ENCODE data around the gene NUAK1.
"Not testable (repeated sequence)": the region's sequence is repeated elsewhere in the genome, so short reads cannot be mapped to it uniquely, and the experiment has no call there.

NUAK1 gene

DNA sequence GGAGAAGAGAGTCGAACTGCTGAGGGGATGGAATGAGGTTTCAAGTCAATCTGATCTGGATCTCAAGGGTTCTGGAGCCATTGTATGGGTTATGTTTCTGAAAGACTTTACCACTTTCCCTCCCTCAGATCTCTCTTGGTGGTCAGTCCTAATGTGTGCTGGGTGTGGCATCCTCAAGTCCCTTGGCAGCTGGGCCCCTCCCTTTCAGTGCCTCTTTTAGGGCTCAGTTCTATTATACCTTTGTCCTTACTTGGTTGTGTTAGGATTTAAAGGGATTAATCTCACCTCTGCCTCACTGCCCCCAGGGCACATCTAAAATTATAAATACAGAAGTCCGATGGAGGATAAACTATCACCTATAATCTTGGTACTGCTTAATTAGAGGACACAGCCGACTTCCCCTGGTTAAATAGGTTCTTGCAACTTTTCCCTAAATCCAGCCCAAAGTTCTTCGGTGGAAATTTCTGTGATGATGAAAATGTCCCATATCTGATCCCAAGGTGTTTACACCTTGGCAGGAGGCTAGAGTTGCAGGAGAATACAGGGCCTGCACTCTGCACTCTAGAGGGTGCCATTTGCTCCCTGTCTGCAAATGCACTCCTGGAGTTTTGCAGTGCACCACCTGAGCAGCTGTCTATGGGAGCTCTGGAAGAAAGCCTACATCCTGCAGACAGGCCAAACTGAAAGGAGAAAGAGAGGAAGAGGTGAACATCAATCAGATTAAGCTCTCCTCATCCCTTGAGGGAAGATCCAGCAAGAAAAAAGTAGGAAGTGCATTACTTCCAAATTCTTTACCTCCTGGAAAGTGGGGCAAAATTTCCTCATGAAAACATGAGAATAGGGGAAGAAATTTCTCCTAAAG, 106.8 kb downstream of the NUAK1 start:
- no peak for DNase-seq (ENCODE audit: low read depth)

GRCh38 chr12:106030210-106031071, 108.3 kb downstream of the NUAK1 start:
- DNase-seq (ENCODE audit: low read depth), result no peak

DNA sequence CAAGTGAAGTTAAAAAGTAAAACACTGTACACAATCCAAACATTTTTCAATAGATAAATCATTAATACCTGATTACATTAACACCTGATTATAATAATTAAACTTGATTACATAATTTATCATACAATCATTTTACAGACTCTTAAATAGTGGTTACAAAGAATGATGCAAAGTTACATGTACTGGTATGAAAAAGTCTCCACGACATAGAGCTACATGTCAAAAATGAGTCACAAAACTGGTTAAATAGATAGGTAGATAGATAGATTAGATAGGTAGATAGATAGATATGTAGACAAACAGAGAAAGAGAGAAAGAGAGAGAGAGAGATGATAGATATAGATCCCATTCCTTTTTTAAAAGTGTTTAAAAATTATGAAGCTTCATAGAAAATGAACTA, 109.2 kb downstream of the NUAK1 start:
- no peak for DNase-seq (ENCODE audit: low read depth)

DNA sequence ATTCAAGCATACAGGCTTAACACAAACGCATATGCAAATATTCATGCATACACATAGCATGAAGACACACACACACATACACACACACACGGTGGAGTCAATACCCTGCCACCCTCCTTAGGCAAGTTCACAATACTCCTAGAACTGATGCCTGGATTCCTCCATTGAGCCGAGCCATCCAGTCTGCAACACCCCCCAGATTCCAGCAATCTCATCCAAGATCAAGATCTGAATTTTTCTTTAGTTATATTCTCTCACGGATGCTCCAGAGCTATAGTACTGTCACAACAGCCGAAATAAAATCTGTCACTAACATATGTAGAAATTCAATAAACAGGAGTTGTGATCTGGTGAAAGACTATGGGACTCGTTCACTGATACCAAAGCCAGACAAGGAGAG, 110.8 kb downstream of the NUAK1 start:
- no peak for DNase-seq (ENCODE audit: low read depth)

DNA sequence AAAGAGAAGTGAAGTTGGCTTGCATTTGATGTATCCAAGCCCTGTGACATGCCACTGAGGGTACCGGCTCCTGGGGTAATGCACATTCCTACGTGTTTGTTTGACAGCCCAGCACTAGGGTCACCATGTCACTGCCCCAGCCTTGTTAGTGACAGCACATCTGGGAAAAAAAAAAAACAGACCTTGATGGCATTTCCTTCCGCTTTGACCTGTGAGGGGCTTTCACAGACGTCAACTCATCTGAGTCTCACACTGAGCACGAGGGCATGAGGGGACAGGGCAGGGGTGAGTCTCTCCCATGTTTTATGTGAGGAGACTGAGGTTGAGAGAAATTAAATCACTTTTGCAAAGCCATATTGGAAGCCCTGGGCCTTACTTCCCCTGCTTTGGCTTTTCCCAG, 111.5 kb downstream of the NUAK1 start:
- no peak for DNase-seq (ENCODE audit: low read depth)

DNA sequence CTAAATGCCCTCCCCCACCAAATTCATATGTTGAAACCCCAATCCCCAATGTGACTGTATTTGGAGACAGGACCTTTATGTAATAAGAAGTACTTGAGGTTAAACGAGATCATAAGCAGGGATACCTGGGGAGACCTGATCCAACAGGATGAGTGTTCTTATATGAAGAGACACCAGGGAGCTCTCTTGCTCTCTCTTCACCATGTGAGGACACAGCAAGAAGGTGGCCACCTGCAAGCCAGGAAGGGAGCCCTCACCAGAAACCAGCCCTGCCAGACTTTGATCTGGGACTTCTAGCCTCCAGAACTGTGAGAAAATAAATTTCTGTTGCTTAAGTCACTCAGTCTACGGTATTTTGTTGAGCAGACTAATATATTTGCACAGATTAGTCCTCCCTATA, 113.6 kb downstream of the NUAK1 start:
- DNase-seq (ENCODE audit: low read depth), result no peak

GRCh38 chr12:106023039-106023438, 115.7 kb downstream of the NUAK1 start:
- DNase-seq (ENCODE audit: low read depth), result no peak

DNA sequence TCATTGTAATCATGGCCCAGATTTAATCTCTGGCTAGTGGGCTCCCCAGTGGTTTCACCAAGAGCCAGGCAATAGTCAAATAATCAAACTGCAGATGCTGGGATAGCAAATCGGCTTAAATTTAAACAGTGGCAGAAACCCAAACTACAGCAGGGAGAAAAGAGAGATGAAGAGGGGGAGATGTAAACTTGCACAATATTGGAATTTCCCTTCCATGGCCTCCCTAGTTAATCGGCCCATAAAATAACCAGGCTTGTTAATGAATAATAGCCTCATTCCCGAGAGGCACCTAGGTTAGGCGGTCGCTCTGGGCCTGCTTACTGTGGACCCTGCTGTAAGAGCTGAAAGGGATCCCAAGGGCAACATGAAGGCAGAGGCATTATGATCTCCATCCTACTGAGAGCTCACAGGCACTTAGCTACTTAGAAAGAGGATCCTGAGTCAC, 116.2 kb downstream of the NUAK1 start:
- DNase-seq (ENCODE audit: low read depth), result no peak

- DNase-seq (ENCODE audit: low read depth), result no peak
Observed at GRCh38 chr12:106021516-106021915, 117.2 kb downstream of the NUAK1 start.

DNA sequence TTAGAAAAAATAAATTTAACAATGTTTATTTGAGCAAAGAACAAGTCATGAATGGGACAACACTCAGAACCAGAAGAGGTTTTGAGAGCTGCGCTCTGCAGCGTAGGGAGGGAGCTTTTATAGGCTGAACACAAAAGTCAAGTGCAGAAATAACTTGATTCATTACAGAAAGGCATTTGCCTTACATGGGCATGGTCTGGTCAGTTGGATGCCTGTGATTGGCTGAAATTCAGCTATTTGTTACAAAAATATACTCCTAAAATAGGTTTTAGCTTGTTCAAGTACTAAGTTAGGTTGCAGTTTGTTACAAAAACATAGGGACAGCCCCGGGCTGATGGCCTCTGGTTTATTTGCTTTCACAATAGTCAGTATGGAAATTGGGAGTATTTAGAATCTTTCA, 118.0 kb downstream of the NUAK1 start:
- no peak for DNase-seq (ENCODE audit: low read depth)

- no peak for DNase-seq (ENCODE audit: low read depth)
Observed at GRCh38 chr12:106019144-106019543, 119.6 kb downstream of the NUAK1 start.

DNA sequence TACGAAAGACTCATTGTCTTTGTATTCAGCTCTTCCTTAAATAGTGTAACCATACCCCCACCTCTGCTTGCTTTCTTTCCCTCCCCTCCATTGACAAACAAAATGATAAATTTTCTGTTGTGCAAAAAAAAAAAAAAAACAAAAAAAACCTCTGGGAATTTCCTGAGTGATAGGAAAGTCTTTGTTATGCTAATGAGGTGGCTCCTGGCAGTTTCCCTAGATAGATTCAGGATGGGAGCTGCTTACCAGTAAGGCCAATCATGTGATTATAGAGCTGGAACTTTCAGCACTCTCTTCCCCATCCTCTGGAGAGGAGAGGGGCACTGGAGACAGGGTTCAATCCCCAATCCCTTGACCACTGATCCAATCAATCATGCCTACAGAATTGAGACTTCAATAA, 120.5 kb downstream of the NUAK1 start:
- no peak for DNase-seq (ENCODE audit: low read depth)

- DNase-seq (ENCODE audit: low read depth), result not testable (repeated sequence)
Observed at GRCh38 chr12:106016601-106017278, 122.0 kb downstream of the NUAK1 start.

DNA sequence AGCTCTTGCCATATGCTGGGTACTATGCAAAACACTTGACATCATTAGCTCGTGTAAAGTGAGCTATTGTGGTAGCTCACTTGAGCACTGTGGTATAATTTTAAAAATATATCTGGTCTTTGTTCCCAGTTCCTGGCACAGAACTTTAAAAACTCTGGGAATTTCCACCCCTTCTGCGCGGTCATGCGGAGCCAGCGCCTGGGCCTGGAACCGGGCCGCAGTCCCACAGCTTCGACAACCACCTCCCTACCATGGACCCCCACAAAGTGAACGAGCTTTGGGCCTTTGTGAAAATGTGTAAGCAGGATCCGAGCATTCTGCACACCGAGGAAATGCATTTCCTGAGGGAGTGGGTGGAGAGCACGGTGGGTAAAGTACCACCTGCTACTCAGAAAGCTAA, 123.1 kb downstream of the NUAK1 start:
- no peak for DNase-seq (ENCODE audit: low read depth)

- DNase-seq (ENCODE audit: low read depth), result no peak
Observed at GRCh38 chr12:106013941-106014340, 124.8 kb downstream of the NUAK1 start.

Measured in stimulated activated CD8-positive, alpha-beta memory T cell treated with anti-CD3 and anti-CD28 coated beads, Interleukin-12 subunit alpha, Interleukin-12 subunit beta, amount 100 ng/mL, for 4 hours (primary cell).